Mesothelial cell of epicardium (in vitro differentiated cells): ENCODE results near the gene NTRK3. TPM values are rescaled to one million over a fixed set of nuclear protein-coding genes. Genes with fewer than 3 reads are reported as not detected.

Experiments
- DNase-seq, 2 experiments: peaks; one replicate each; pipeline ENCODE4 v3.0.0; 2021; ENCODE audit warnings: low spot score in 2 of 2; ENCODE audit not compliant: unreplicated experiment in 2 of 2
- H3K27ac Mint-ChIP-seq: 2 replicates; pipeline ENCODE4 v1.8.0; 2021; ENCODE audit warnings: mixed read lengths
- H3K27me3 Mint-ChIP-seq: 2 replicates; pipeline ENCODE4 v1.8.0; 2021; ENCODE audit warnings: low read depth, mixed read lengths
- H3K36me3 Mint-ChIP-seq: 2 replicates; pipeline ENCODE4 v1.8.0; 2021; ENCODE audit warnings: mixed read lengths
- H3K4me1 Mint-ChIP-seq: 2 replicates; pipeline ENCODE4 v1.8.0; 2021; ENCODE audit warnings: mixed read lengths
- H3K4me3 Mint-ChIP-seq: 2 replicates; pipeline ENCODE4 v1.8.0; 2021; ENCODE audit warnings: mild to moderate bottlenecking, moderate library complexity, mixed read lengths
- H3K9me3 Mint-ChIP-seq: 2 replicates; pipeline ENCODE4 v1.8.0; 2021; ENCODE audit warnings: mixed read lengths
- total RNA-seq: library from RNA; stranded (reverse); gene quantifications from 3 replicates; pipeline ENCODE4 v1.2.1, GENCODE V29; 2021
- TF ChIP-seq, protein P1 (sequence below): fragments of 200-600 bp; sonication (generic); IDR thresholded peaks from one replicate; pipeline ENCODE4 v1.5.0; 2021; ENCODE audit warnings: antibody characterized with exemption; ENCODE audit not compliant: unreplicated experiment

NTRK3 gene
- total RNA-seq, 1 donor from 2014 or later: 2.1 TPM

DNA sequence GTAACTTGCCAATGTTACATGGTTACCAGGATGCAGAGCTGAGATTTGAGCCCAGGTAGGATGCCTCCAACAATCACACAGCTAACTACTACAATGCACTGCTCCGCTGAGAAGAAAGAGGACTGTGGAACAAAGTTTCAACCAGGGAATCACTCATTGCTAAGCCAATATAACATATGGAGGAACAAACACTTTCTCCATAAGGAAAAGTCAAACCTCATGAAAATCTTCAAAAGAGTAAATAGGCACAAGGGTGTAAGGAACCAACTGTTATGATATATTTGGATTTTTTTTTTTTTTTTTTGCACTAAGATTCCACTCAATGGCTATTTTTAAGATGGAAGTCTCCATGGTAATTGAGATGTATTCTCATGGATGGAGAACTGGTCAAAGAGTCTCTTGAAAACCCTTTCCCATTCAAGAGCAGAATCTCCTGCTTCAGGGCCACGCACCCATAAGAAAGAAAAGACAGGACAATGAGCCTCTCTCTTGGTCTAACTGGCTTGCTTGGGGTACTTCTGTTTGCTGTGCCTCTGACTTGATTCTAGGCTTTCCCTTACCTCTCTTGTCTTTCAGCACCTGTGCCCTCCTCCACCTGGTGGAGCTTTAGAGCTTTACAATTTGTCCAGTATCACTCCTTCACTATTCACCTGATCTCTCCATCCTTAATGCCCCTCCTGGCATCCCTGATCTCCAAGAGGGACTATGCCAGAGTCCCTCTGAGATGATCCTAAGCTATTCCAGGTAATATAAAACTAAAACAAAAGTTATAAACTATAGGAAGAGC lies 252.8 kb downstream of the NTRK3 start:
- H3K9me3 Mint-ChIP-seq: no peaks in the 10 kb centered on the region
- no peak overlapping the region for H3K4me3 Mint-ChIP-seq
- TF ChIP-seq, protein P1, sequence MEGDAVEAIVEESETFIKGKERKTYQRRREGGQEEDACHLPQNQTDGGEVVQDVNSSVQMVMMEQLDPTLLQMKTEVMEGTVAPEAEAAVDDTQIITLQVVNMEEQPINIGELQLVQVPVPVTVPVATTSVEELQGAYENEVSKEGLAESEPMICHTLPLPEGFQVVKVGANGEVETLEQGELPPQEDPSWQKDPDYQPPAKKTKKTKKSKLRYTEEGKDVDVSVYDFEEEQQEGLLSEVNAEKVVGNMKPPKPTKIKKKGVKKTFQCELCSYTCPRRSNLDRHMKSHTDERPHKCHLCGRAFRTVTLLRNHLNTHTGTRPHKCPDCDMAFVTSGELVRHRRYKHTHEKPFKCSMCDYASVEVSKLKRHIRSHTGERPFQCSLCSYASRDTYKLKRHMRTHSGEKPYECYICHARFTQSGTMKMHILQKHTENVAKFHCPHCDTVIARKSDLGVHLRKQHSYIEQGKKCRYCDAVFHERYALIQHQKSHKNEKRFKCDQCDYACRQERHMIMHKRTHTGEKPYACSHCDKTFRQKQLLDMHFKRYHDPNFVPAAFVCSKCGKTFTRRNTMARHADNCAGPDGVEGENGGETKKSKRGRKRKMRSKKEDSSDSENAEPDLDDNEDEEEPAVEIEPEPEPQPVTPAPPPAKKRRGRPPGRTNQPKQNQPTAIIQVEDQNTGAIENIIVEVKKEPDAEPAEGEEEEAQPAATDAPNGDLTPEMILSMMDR: no peak
- H3K36me3 Mint-ChIP-seq: no peaks in the 10 kb centered on the region
- no peak for DNase-seq
- H3K27me3 Mint-ChIP-seq: peaks cover 47% of the 10 kb centered on the region
- H3K4me1 Mint-ChIP-seq: no peaks in the 10 kb centered on the region
- H3K27ac Mint-ChIP-seq: no peak overlapping the region

DNA sequence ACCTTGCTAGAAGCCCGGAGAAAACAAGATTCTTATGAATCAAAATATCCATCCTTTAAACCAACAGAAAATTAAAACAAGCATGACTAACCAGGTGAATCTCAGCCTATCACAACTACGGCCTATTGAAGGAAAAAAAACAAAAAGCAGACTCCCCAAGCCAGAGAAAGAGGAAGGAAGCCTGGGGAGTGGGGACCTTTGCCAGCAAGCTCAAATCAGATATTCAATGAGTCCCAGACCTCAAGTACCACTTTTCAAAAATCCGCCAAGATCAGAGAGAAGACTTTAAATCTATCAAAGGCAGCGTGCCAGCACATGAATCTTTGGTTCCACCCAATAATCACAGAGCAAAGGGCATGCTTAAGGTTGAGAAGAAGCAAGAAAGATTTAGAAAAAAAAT lies 253.8 kb downstream of the NTRK3 start:
- Mint-ChIP-seq H3K27ac (no peak overlapping the region), H3K36me3 (no peaks in the 10 kb centered on the region), H3K9me3 (no peaks in the 10 kb centered on the region), H3K4me3 (no peak overlapping the region), H3K27me3 (peaks cover 47% of the 10 kb centered on the region), H3K4me1 (no peaks in the 10 kb centered on the region)
- TF ChIP-seq, protein P1: no peak
- no peak for DNase-seq

DNA sequence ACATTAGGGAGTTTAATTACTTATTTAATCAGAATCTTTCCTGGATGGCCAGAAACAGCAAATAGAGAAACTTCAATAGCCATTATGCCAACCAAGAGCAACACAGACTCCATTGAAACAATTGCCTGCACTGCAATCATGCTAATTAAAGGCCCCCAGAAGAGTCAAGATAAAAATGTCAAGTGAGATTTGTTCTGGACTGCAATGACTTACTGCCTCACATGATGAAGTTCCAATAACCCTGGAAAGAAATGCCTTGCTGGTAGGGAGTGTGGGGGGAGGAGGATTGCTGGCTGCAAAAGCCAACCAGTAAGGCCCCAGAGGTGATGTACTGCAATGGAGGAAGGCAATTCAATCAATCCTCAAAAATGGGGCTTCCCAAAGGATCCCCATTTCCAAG lies 257.9 kb downstream of the NTRK3 start:
- Mint-ChIP-seq H3K9me3 (no peaks in the 10 kb centered on the region), H3K36me3 (no peaks in the 10 kb centered on the region), H3K4me3 (no peak overlapping the region), H3K27me3 (peaks cover 25% of the 10 kb centered on the region), H3K27ac (no peak overlapping the region), H3K4me1 (no peaks in the 10 kb centered on the region)
- TF ChIP-seq, protein P1: no peak
- no peak for DNase-seq

DNA sequence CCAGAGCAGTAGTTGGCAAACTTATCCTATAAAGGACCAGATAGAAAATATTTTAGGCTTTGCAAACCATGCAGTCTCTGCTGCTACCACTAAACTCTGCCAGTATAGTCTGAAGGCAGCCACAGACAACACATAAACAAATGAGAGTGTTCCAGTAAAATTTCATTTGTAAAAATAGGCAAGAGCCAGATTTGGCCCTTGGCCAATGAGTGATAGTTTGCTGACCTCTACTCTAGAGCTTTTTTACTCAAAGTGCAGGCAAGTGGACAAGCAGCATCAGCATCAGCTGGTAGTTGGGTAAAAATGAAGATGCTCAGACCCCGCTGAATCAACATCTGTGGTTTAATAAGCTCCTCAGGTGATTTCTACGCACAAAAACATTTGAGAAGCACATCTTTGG lies 269.8 kb downstream of the NTRK3 start:
- DNase-seq: no peak
- TF ChIP-seq, protein P1: no peak
- Mint-ChIP-seq H3K4me3 (no peak overlapping the region), H3K27ac (no peak overlapping the region), H3K9me3 (no peaks in the 10 kb centered on the region), H3K36me3 (no peaks in the 10 kb centered on the region), H3K27me3 (peaks cover 29% of the 10 kb centered on the region), H3K4me1 (no peaks in the 10 kb centered on the region)

DNA sequence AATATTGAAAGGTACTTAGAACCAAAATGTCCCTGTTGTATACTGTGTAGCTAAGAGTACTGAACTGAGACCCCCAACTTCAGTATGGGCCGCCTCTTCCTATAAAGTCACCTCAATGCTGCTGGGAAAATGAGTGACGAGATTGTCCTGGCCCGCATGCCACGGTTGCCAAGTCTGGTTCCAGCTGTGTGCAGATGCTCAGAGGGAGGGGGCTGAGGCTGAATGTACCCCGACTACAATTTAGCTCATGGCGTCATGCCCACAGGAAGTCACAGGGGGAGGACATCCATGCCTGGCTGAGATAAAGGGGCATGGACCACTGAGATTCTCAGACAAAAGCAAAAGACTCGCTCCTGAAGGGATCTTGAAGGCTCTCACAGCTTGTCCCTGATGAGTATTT lies 271.1 kb downstream of the NTRK3 start:
- Mint-ChIP-seq H3K36me3 (no peaks in the 10 kb centered on the region), H3K27me3 (peaks cover 29% of the 10 kb centered on the region), H3K4me3 (no peak overlapping the region), H3K4me1 (no peaks in the 10 kb centered on the region), H3K9me3 (no peaks in the 10 kb centered on the region), H3K27ac (no peak overlapping the region)
- TF ChIP-seq, protein P1: no peak
- DNase-seq: no peak
